Cerebellar nuclear complex (tissue), 1 donor: ENCODE results near the gene CCBE1.
"Not testable (repeated sequence)": the region's sequence is repeated elsewhere in the genome, so short reads cannot be mapped to it uniquely, and the experiment has no call there.

ENCODE experiments used
- DNase-seq, 2 experiments: peaks; one replicate each; lab custom pipeline; 2025; lab: John Stamatoyannopoulos, UW

Gene CCBE1

GRCh38 chr18:59697236-59697932 is at the start of gene CCBE1:
CCBE1 (minus strand) TSS chr18:59697423.
- no peak for DNase-seq

DNA sequence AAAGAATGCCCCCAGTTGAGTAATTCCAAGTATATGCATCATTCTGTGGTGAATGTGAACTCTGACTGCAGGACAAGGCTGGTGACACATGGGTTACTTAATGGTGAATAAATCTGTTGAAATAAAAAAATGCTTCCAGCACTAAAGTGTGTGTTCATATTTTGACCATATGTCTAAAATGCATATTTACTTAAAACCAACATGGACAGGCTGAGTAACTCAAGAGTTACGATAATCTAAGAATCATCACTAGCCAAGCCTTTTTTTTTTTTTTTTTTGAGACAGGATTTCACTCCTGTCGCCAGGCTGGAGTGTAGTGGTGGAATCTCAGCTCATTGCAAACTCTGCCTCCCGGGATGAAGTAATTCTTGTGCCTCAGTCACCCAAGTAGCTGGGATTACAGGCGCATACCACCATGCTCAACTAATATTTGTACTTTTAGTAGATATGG is 47.1 kb upstream of the CCBE1 start:
- DNase-seq: no peak

GRCh38 chr18:59743566-59743965 is 46.3 kb upstream of the CCBE1 start:
- DNase-seq: no peak

GRCh38 chr18:59742325-59743111 is 45.3 kb upstream of the CCBE1 start:
- DNase-seq: no peak

DNA sequence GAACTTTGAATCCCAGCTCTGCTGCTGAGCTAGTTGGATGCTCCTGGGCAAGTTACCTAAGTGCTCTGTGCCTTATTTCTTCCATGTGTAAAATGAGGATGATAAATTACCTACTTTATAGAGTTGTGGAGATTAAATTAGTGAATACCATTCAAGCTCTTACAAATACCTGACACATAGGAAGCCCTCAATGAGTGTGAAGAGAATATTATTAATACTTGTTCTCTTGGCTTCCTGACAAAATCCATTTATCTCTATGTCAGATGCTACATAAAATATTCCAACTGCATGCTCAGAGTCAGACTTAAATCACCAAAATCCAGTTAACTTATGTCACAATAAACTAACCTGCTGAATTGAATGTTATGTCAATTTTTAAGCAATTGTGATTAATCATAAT is 42.9 kb upstream of the CCBE1 start:
- no peak for DNase-seq

GRCh38 chr18:59737776-59738300 is 40.6 kb upstream of the CCBE1 start:
- no peak for DNase-seq

- DNase-seq: not testable (repeated sequence)
Observed at GRCh38 chr18:59737335-59737734, 40.1 kb upstream of the CCBE1 start.

- DNase-seq: no peak
Observed at GRCh38 chr18:59736061-59736460, 38.8 kb upstream of the CCBE1 start.

DNA sequence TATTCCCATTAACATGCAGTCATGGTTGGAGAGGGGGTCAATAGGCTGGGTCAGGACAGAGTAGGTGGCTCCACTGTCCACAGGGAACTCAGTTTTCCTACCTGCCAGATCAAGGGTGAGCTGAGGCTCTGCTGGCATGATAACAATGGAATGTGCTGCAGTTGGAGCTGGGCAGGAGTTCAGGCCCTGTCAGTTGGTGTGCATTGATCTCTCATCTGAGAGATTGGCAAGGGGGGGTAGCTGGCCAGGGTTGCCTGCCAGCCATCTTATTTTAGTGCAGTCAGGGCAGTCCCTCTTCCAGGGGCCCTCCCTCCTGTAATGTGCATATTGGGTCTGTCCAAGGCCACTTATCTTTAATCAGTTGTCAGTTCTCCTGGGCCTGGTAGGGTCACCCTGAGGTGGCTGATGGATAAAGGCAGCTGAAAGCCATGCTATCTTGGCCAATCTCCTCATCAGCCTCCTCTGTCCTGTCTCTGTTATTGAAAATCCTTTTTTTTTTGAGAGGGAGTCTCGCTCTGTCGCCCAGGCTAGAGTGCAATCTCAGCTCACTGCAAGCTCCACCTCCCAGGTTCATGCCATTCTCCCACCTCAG is 38.1 kb upstream of the CCBE1 start:
- DNase-seq: no peak

DNA sequence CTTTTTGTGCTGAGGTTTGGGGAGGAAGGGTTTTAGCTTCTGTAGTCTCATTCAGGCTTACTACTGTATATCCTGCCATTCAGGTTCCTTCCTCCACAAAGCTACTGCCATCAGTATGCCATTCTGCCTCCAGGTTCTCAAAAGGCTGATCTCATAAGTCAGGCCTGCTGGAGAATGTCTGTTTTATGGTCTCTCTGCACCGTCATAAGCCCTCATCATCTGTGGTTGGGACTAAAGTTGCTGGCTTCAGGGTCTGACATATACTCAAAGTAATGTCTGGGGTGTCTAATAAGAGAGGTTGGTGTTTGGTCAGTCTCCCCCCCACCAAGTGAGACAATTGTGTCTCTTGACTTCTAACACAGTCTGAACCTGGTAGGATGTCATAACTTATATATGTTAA is 36.2 kb upstream of the CCBE1 start:
- DNase-seq: no peak

GRCh38 chr18:59730896-59731295 is 33.7 kb upstream of the CCBE1 start:
- DNase-seq: no peak

GRCh38 chr18:59729781-59730180 is 32.6 kb upstream of the CCBE1 start:
- DNase-seq: no peak

- no peak for DNase-seq
Observed at GRCh38 chr18:59728816-59729215, 31.6 kb upstream of the CCBE1 start.

DNA sequence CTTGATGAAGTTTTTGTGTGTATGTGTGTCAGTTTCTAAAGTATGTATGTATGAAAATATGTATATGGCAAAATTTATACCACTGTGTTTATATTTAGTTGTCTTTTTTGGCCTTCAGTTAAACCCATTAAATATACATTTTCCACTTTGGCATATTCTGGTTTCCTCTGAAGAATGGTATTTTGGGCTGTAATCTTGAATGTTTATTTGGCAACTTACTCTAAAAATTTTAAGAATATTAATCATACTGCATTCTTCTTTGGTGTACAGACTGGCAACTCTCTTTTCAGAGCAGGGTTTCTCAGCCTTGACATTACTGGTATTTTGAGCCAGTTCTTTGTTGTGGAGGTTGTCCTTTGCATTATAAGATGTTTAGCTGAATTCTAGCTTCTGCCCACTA is 27.9 kb upstream of the CCBE1 start:
- no peak for DNase-seq

- DNase-seq: no peak
Observed at GRCh38 chr18:59724103-59724502, 26.9 kb upstream of the CCBE1 start.

DNA sequence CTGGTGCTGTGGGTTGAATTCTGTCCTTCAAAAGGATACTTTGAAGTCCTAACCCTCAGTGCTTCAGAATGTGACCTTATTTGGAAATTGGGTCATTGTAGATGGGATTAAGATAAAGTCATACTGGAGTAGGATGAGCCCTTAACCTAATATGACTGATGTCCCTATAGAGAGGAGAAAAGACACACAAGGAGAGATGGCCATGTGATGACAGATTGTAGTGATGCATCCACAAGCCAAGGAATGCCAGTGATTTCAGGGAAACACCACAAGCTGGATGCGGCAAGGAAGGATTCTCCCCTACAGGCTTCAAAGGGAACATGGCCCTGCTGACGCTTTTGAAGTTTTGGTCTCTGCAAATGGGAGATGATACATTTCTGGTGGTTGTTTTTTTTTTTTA is 24.7 kb upstream of the CCBE1 start:
- no peak for DNase-seq

GRCh38 chr18:59721211-59721610 is 24.0 kb upstream of the CCBE1 start:
- no peak for DNase-seq

DNA sequence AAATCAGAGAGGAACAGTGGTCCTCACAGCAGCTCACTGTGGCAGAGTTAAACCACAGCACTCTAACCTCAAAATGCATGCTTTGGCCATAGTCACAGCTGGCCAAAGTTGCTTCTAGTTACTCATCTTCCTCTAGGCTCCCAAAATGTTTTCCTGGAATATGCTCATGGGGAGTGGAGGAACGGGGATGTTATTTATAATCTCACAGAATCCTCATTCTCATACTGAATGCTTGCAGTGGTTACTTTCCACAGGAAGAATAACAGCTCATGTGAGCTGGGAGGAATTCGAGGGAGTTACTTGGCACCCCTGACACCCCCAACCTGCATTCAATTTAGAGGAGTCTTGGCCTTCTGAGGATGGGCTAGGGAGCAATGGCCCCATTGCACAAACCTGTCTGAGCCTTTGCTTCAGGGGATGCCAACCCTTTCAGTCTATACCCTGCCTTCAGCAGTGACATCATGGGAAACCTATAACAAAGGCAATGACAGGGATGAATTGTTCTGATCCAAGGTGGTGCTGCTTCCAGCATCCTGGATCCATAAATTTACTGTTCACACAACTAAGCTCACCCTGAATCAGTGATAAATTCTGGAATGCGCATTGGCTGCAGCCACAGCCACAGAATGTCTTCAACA is 22.4 kb upstream of the CCBE1 start:
- no peak for DNase-seq

DNA sequence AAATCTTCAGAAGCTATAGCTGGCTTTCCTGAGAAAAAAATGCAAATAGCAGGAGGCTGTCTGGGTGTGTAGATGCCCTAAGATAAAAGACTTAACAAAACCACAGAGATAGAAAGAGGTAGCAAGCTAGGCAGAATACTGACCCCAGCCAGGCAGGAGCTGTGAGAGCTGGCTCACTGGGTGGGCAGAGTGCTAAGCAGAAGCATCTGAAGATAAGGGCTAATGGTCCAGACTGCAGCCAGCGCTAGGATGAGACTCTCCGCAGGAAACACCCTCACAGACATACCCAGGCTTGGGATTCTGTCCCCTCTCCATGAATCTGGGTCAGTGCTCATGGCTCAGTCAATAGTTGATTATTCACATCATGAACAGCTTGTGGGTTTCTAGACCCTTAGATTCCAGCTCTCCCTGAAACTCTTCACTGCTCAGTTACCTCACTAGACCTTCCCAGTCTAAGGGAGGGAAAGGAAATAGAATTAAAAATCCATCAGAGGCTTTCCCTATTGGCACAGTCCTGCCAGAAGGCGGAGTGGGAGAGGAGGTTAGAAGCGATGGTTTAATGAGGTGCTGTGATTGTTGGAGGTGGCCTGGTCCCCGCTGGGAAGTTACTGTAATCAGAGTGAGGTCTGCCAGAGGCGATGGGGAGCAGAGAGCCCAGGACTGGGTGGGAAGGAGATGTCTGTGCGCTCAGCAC is 21.4 kb upstream of the CCBE1 start:
- no peak for DNase-seq

- no peak for DNase-seq
Observed at GRCh38 chr18:59718108-59718463, 20.9 kb upstream of the CCBE1 start.

- no peak for DNase-seq
Observed at GRCh38 chr18:59717291-59717690, 20.1 kb upstream of the CCBE1 start.

GRCh38 chr18:59715966-59716369 is 18.7 kb upstream of the CCBE1 start:
- DNase-seq: no peak
